Transverse colon (tissue), 4 donors: ENCODE data around the gene MRRF.

Experiments
- CTCF ChIP-seq, 5 experiments: fragments of 200-600 bp in 3 of 5; fragments of 450-650 bp in 2 of 5; sonication (generic) in 3 of 5; IDR thresholded peaks; 1 replicate in 2 of 5; 2 replicates in 3 of 5; pipeline ENCODE4 v1.5.1; 2016 to 2017; ENCODE audit warnings: antibody characterized with exemption in 5 of 5, inconsistent platforms in 3 of 5, mild to moderate bottlenecking in 2 of 5, moderate library complexity in 1 of 5
- EP300 ChIP-seq: sonication (generic); formaldehyde crosslinking; IDR thresholded peaks from one replicate; pipeline ENCODE4 v1.6.1; 2017; ENCODE audit warnings: antibody characterized with exemption, low read depth
- POLR2A ChIP-seq: fragments of 450-650 bp; IDR thresholded peaks from one replicate; pipeline ENCODE4 v1.6.1; 2016; ENCODE audit warnings: antibody characterized with exemption, mild to moderate bottlenecking, moderate library complexity
- POLR2AphosphoS5 ChIP-seq, 3 donors: sonication (generic); formaldehyde crosslinking; IDR thresholded peaks; one replicate each; pipeline ENCODE4 v1.6.1; 2016; ENCODE audit warnings: antibody characterized with exemption in 3 of 3

GRCh38 chr9:122265149-122265915 is 650 bp downstream of the MRRF start:
- TF ChIP-seq CTCF (IDR thresholded peaks at IDR 0.05) (peak in 1 of 5 experiments; percentile 9), POLR2A (no peak), POLR2AphosphoS5 (IDR thresholded peaks at IDR 0.05) (no peak), EP300 (no peak)
